Trophoblast cell (in vitro differentiated cells and primary cell): ENCODE data around the gene KLF16.

Experiments used
- DNase-seq, 2 donors: peaks; one replicate each; pipeline ENCODE4 v3.0.0-alpha.2; 2016
- H2AFZ ChIP-seq: 2 replicates; pipeline ENCODE4 v1.6.1; 2013; ENCODE audit warnings: low read length, moderate library complexity, mild to moderate bottlenecking; ENCODE audit not compliant: insufficient read depth, poor library complexity
- H2AK5ac ChIP-seq: 2 replicates; pipeline ENCODE4 v1.6.1; 2013; ENCODE audit warnings: mild to moderate bottlenecking, low read length
- H2BK120ac ChIP-seq: 2 replicates; pipeline ENCODE4 v1.6.1; 2013; ENCODE audit warnings: low read length, mild to moderate bottlenecking, moderate library complexity; ENCODE audit not compliant: insufficient read depth, poor library complexity
- H2BK12ac ChIP-seq: 2 replicates; pipeline ENCODE4 v1.6.1; 2013; ENCODE audit warnings: mild to moderate bottlenecking, low read length, moderate library complexity
- H2BK5ac ChIP-seq: 2 replicates; pipeline ENCODE4 v1.6.1; 2013; ENCODE audit warnings: low read length, low read depth, moderate library complexity, mild to moderate bottlenecking; ENCODE audit not compliant: poor library complexity
- H3K14ac ChIP-seq: 2 replicates; pipeline ENCODE4 v1.6.1; 2013; ENCODE audit warnings: mild to moderate bottlenecking, low read length
- H3K18ac ChIP-seq: 2 replicates; pipeline ENCODE4 v1.6.1; 2013; ENCODE audit warnings: mild to moderate bottlenecking, low read length
- H3K23ac ChIP-seq: 2 replicates; pipeline ENCODE4 v1.6.1; 2013; ENCODE audit warnings: low read length
- H3K27ac ChIP-seq: 2 replicates; pipeline ENCODE4 v1.5.1; 2013; ENCODE audit warnings: low read depth, mild to moderate bottlenecking, inconsistent platforms, low read length, moderate library complexity
- H3K27me3 ChIP-seq: 2 replicates; pipeline ENCODE4 v1.6.1; 2013; ENCODE audit warnings: inconsistent platforms, mild to moderate bottlenecking, low read length, moderate library complexity; ENCODE audit not compliant: insufficient read depth
- H3K36me3 ChIP-seq, 2 experiments: 1 replicate in 1 of 2; 2 replicates in 1 of 2; pipeline ENCODE4 v1.6.1; 2013; ENCODE audit warnings: low read length in 2 of 2, mild to moderate bottlenecking in 2 of 2, moderate library complexity in 1 of 2; ENCODE audit not compliant: insufficient read depth in 2 of 2, control insufficient read depth in 1 of 2
- H3K4ac ChIP-seq: 2 replicates; pipeline ENCODE4 v1.6.1; 2013; ENCODE audit warnings: low read depth, mild to moderate bottlenecking, low read length, moderate library complexity
- H3K4me1 ChIP-seq, 2 experiments: 1 replicate in 1 of 2; 2 replicates in 1 of 2; pipeline ENCODE4 v1.6.1; 2013; ENCODE audit warnings: low read length in 2 of 2, mild to moderate bottlenecking in 2 of 2, moderate library complexity in 1 of 2; ENCODE audit not compliant: insufficient read depth in 2 of 2, control insufficient read depth in 1 of 2
- H3K4me2 ChIP-seq: 2 replicates; pipeline ENCODE4 v1.6.1; 2013; ENCODE audit warnings: inconsistent platforms, mild to moderate bottlenecking, low read length, moderate library complexity
- H3K4me3 ChIP-seq: 2 replicates; pipeline ENCODE4 v1.5.1; 2013; ENCODE audit warnings: mild to moderate bottlenecking, low read depth, low read length, inconsistent platforms
- H3K79me1 ChIP-seq: one replicate; pipeline ENCODE4 v1.6.1; 2013; ENCODE audit warnings: low read length
- H3K79me2 ChIP-seq: 2 replicates; pipeline ENCODE4 v1.6.1; 2013; ENCODE audit warnings: low read length, mild to moderate bottlenecking; ENCODE audit not compliant: control insufficient read depth, insufficient read depth, poor library complexity
- H3K9ac ChIP-seq: 2 replicates; pipeline ENCODE4 v1.6.1; 2013; ENCODE audit warnings: mild to moderate bottlenecking, low read length
- H3K9me3 ChIP-seq: 2 replicates; pipeline ENCODE4 v1.6.1; 2013; ENCODE audit warnings: low read depth, mild to moderate bottlenecking, control low read depth, inconsistent platforms, low read length; ENCODE audit not compliant: insufficient read depth
- H4K12ac ChIP-seq: 2 replicates; pipeline ENCODE4 v1.6.1; 2013; ENCODE audit warnings: low read depth, mild to moderate bottlenecking, low read length, moderate library complexity
- H4K8ac ChIP-seq: 2 replicates; pipeline ENCODE4 v1.6.1; 2013; ENCODE audit warnings: low read depth, mild to moderate bottlenecking, low read length, moderate library complexity
- H4K91ac ChIP-seq: one replicate; pipeline ENCODE4 v1.6.1; 2013; ENCODE audit warnings: low read depth, mild to moderate bottlenecking, low read length, moderate library complexity
- WGBS: extraction: QIAGEN DNeasy Blood & Tissue Kit; methylation state at CpG from one replicate; pipeline ENCODE4 v1.1.7; 2013; ENCODE audit warnings: missing lambda C conversion rate; ENCODE audit not compliant: insufficient read length, insufficient coverage; ENCODE audit errors: extremely low coverage; 5-methylcytosine and 5-hydroxymethylcytosine counted together

The KLF16 gene

GRCh38 chr19:1902923-1903322, 39.5 kb upstream of the KLF16 start:
- Histone ChIP-seq H3K9me3 (no peaks in the 10 kb centered on the region), H2BK12ac (peak overlapping the region; percentile 63), H3K4me2 (no peak overlapping the region), H2AK5ac (peak overlapping the region; percentile 82), H3K79me2 (peaks cover 14% of the 10 kb centered on the region), H3K79me1 (peaks cover 26% of the 10 kb centered on the region), H3K4ac (no peak overlapping the region), H3K27me3 (no peaks in the 10 kb centered on the region), H3K23ac (no peak overlapping the region), H3K4me3 (no peak overlapping the region), H3K18ac (peak overlapping the region; percentile 79), H3K27ac (peak overlapping the region; percentile 40), H2BK120ac (peak overlapping the region; percentile 29), H4K12ac (no peak overlapping the region), H3K4me1 (peaks cover 28 to 32% of the 10 kb centered on the region in 2 experiments), H2BK5ac (no peak overlapping the region), H3K14ac (peak overlapping the region; percentile 9), H2AFZ (no peak overlapping the region), H3K9ac (no peak overlapping the region), H4K91ac (peak overlapping the region; percentile 8), H4K8ac (no peak overlapping the region), H3K36me3 (peaks cover under 1 to 7% of the 10 kb centered on the region in 2 experiments)
- DNase-seq, result peak; percentile 90 to 93
- no CpG with 5 or more reads among the region's 6 CpGs for WGBS

DNA sequence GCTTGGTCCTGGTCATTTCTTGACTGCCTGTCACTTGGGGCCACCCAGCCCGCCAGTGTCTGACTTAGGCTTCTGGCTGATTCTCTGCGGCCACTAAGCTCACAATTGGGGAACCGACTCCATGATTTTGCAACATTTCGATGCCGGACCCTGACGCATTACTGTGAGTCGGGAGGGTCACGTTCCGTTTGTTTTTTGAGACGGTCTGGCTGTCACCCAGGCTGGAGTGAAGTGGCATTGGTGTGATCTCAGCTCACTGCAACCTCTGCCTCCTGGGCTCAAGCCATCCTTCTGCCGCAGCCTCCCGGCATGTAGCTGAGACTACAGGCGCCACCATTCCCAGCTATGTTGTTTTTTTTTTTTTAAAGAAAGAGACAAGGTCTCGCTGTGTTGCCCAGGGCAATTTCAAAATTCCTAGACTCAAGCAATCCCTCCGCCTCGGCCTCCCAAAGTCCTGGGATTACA, 38.6 kb upstream of the KLF16 start:
- Histone ChIP-seq H3K9ac (no peak overlapping the region), H3K18ac (peak overlapping the region; percentile 25), H3K27ac (peak overlapping the region; percentile 13), H3K4me1 (peaks cover 22 to 24% of the 10 kb centered on the region in 2 experiments), H2AFZ (peak overlapping the region; percentile 45), H2BK12ac (peak overlapping the region; percentile 80), H3K4ac (no peak overlapping the region), H3K23ac (no peak overlapping the region), H3K27me3 (no peaks in the 10 kb centered on the region), H3K79me1 (peaks cover 23% of the 10 kb centered on the region), H2BK120ac (peak overlapping the region; percentile 10), H3K36me3 (peaks cover 0 to 7% of the 10 kb centered on the region in 2 experiments), H4K91ac (peak overlapping the region; percentile 72), H3K4me3 (no peak overlapping the region), H2AK5ac (no peak overlapping the region), H3K79me2 (peaks cover 11% of the 10 kb centered on the region), H3K4me2 (no peak overlapping the region), H4K8ac (peak overlapping the region; percentile 8), H3K14ac (peak overlapping the region; percentile 11), H3K9me3 (no peaks in the 10 kb centered on the region), H2BK5ac (peak overlapping the region; percentile 18), H4K12ac (no peak overlapping the region)
- WGBS, result no CpG with 5 or more reads among the region's 16 CpGs
- DNase-seq, result peak; percentile 91 to 97

- H3K79me2 ChIP-seq, result no peaks in the 10 kb centered on the region
- H2BK120ac ChIP-seq, result no peak overlapping the region
- H2AFZ ChIP-seq, result no peak overlapping the region
- no peak overlapping the region for H2BK5ac ChIP-seq
- no peaks in the 10 kb centered on the region for H3K36me3 ChIP-seq
- no peak overlapping the region for H3K4me2 ChIP-seq
- H3K9me3 ChIP-seq, result no peaks in the 10 kb centered on the region
- H2AK5ac ChIP-seq, result peak overlapping the region; percentile 72
- H3K18ac ChIP-seq, result no peak overlapping the region
- DNase-seq, result no peak
- H3K27me3 ChIP-seq, result no peaks in the 10 kb centered on the region
- no peak overlapping the region for H3K4ac ChIP-seq
- H4K91ac ChIP-seq, result no peak overlapping the region
- no peak overlapping the region for H3K27ac ChIP-seq
- no peak overlapping the region for H2BK12ac ChIP-seq
- H3K14ac ChIP-seq, result no peak overlapping the region
- H3K23ac ChIP-seq, result no peak overlapping the region
- H4K8ac ChIP-seq, result no peak overlapping the region
- no peak overlapping the region for H4K12ac ChIP-seq
- WGBS, result no CpG with 5 or more reads among the region's 13 CpGs
- no peak overlapping the region for H3K9ac ChIP-seq
- H3K79me1 ChIP-seq, result no peaks in the 10 kb centered on the region
- no peak overlapping the region for H3K4me3 ChIP-seq
- H3K4me1 ChIP-seq, result peaks cover 0 to 2% of the 10 kb centered on the region in 2 experiments
These were observed 33.1 kb upstream of the KLF16 start for GRCh38 chr19:1896508-1896907.

DNA sequence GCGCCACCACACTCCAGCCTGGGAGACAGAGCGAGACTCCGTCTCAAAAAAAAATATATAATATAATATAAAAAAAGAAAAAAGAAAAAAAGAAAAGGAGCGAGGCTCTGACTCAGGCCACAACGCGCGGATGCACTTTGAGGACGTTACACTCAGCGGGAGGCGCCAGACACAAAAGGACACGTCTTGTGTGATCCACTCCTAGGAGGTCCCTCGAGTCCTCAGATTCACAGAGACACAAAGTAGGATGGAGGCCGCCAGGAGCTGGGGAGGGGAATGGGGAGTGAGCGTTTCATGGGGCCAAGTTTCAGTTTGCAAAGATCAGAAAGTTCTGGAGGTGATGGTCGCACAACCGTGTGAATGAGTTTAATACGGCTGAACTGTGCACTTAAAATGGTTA, 30.4 kb upstream of the KLF16 start:
- Histone ChIP-seq H3K27ac (no peak overlapping the region), H2AFZ (no peak overlapping the region), H3K79me2 (no peaks in the 10 kb centered on the region), H3K4me3 (no peak overlapping the region), H3K27me3 (no peaks in the 10 kb centered on the region), H3K79me1 (no peaks in the 10 kb centered on the region), H3K9me3 (no peaks in the 10 kb centered on the region), H4K12ac (no peak overlapping the region), H2AK5ac (no peak overlapping the region), H3K4me1 (peaks cover 0 to 1% of the 10 kb centered on the region in 2 experiments), H2BK5ac (no peak overlapping the region), H2BK12ac (no peak overlapping the region), H3K9ac (no peak overlapping the region), H3K4me2 (no peak overlapping the region), H3K23ac (no peak overlapping the region), H3K14ac (no peak overlapping the region), H3K4ac (no peak overlapping the region), H3K36me3 (no peaks in the 10 kb centered on the region), H2BK120ac (no peak overlapping the region), H4K91ac (no peak overlapping the region), H3K18ac (no peak overlapping the region), H4K8ac (no peak overlapping the region)
- WGBS, result no CpG with 5 or more reads among the region's 17 CpGs
- no peak for DNase-seq
